NCI-H2196 treated with DMSO at 0.1 percent for 48 hours (cell line): Measurements from ENCODE around the gene OR2S2.
"Not testable (repeated sequence)": the region's sequence is repeated elsewhere in the genome, so short reads cannot be mapped to it uniquely, and the experiment has no call there.

ENCODE experiments used
- DNase-seq: peaks from one replicate; lab custom pipeline; 2025; ENCODE audit not compliant: unreplicated experiment; lab: John Stamatoyannopoulos, UW

Gene OR2S2

GRCh38 chr9:35935261-35935660 lies 22.7 kb downstream of the OR2S2 start:
- DNase-seq: no peak

- DNase-seq: not testable (repeated sequence)
Measured at GRCh38 chr9:35934069-35934468, 23.9 kb downstream of the OR2S2 start.

- DNase-seq: no peak
Measured at GRCh38 chr9:35933550-35934067, 24.3 kb downstream of the OR2S2 start.

DNA sequence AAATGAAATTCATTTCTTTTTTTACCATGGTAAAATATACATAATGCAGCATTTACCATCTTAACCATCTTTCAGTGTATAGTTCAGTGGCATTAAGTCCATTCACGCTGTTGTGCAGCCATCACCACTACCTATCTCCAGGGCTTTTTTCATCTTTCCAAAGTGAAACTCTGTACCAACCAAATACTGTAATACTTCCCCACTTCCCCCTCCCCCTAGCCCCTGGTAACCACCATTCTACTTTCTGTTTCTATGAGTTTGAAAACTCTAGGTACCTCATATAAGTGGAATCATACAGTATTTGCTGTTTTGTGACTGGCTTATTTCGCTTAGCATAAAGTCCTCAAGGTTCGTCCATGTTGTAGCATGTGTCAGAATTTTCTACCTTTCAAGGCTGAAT lies 25.2 kb downstream of the OR2S2 start:
- no peak for DNase-seq

GRCh38 chr9:35930989-35931388 lies 27.0 kb downstream of the OR2S2 start:
- no peak for DNase-seq

- DNase-seq: no peak
Measured at GRCh38 chr9:35930521-35930920, 27.4 kb downstream of the OR2S2 start.

DNA sequence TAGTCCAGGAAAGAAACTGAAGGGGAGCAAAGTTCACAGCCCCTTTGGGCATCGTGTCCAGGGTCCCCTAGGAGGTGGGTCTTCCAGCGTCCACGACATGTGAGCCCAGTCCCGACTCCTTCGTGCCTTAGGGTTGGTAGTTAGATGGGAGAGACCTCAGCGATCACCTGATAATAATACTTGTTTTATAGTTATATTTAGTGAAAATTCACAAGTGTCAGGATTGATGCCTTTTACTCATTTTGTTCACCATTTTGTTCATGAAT lies 28.6 kb downstream of the OR2S2 start:
- DNase-seq: no peak

DNA sequence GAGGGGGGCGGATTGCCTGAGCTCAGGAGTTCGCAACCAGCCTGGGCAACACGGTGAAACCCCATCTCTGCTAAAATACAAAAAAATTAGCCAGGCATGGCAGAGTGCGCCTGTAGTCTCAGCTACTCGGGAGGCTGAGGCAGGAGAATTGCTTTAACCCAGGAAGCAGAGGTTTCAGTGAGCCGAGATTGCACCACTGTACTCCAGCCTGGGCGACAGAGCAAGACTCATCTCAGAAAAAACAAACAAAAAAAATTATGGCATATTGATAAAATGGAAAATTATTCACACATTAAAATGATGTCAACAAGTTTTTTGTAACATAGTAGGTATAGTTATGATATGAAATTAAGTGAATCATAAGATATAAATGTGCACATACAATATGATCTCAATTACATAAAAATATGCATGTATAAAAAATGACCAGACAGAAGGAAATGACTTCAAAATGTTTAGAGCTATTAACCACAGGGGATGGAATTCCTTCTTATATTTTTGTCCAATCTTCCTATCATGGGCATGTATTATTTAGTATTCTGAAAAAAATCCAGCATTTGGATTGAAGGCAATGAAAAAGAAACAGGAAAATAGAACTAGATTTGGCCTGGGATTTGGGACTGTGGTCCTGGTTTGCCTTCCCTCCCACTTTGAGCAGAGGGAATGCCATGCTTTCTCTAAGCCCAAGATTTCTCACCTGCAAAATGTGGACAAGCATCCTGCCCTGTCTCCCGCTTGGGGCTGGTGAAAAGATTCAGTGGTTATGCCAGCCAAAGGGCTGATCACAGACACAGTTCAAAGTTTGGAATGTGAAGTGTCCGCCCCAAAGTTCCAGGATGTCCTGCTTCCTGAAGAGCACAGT lies 29.1 kb downstream of the OR2S2 start:
- no peak for DNase-seq

- DNase-seq: no peak
Measured at GRCh38 chr9:35923927-35924763, 33.8 kb downstream of the OR2S2 start.

- DNase-seq: no peak
Measured at GRCh38 chr9:35923598-35923926, 34.4 kb downstream of the OR2S2 start.

GRCh38 chr9:35920051-35920620 lies 37.8 kb downstream of the OR2S2 start:
- no peak for DNase-seq

DNA sequence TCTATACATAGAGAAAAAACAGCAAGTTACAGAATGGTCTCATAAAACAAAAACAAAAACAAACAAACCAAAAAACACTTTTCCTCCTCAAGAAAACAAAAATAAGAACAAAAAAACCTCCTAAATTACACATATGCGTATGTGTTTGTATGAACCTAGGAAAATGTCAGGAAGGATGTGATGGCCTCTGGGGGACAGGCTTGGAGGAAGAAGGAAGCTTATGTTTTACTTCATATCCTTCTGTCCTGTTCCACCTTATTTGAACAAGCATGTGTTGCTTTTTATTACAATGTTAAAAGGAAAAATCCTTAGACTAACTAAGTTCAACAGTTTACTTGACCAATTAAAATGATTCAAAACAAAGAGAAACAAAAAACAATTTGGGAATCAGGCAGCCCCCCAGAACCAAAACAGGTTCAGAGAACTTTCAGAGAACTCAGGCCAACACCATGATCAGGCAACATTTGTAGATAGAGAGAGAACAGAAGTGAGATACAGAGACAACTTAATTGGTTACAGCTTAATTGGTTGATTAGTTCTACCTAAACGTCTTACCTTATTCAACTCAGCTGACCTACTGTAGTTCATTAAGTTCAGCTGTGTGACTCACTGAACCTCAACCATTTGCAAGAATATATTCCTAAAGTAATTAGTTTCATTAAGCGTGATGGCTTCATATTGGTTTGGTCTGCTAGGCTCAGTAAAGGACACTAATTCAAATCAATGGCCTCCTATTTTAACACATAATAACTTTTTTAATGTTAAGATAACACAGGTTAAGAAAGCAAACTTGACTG lies 38.5 kb downstream of the OR2S2 start:
- DNase-seq: no peak

- DNase-seq: no peak
Measured at GRCh38 chr9:35918780-35919179, 39.2 kb downstream of the OR2S2 start.

- no peak for DNase-seq
Measured at GRCh38 chr9:35917261-35917660, 40.7 kb downstream of the OR2S2 start.

- no peak for DNase-seq
Measured at GRCh38 chr9:35915681-35916294, 42.2 kb downstream of the OR2S2 start.

DNA sequence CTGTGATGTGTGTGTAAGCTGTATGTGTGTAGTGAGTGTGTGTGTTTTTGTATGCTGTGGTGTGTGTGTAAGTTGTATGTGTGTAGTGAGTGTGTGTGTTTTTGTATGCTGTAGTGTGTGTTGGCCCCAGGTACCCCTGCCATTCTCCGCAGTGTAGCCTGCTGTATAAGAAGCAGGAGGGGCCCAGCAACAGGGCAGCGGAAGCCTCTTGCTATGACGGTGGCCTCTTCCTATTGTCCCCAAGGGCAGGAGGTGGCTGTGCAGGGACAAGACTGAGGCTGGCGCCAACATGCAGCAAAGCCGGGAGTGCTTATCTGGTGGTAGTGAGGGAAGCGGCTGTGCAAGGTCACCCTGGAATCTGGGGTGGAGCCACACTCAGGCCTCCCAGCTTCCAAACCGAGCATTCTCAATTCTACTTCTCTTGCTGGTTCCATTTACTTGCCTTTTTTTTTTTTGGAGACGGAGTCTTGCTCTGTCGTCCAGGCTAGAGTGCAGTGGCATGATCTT lies 43.6 kb downstream of the OR2S2 start:
- no peak for DNase-seq

GRCh38 chr9:35913429-35913828 lies 44.5 kb downstream of the OR2S2 start:
- not testable (repeated sequence) for DNase-seq

- DNase-seq: no peak
Measured at GRCh38 chr9:35912791-35913400, 45.1 kb downstream of the OR2S2 start.

GRCh38 chr9:35911690-35912089 lies 46.3 kb downstream of the OR2S2 start:
- DNase-seq: no peak
